Lower leg skin (tissue), 3 donors: ENCODE results near the gene FOSL2.

Experiments used
- CTCF ChIP-seq, 3 donors: fragments of 450-650 bp; IDR thresholded peaks; one replicate each; pipeline ENCODE4 v1.5.1; 2016; ENCODE audit warnings: antibody characterized with exemption in 3 of 3, mild to moderate bottlenecking in 3 of 3, moderate library complexity in 2 of 3
- POLR2A ChIP-seq, 2 donors: fragments of 450-650 bp; IDR thresholded peaks; one replicate each; pipeline ENCODE4 v1.6.1; 2016 to 2017; ENCODE audit warnings: antibody characterized with exemption in 2 of 2, mild to moderate bottlenecking in 1 of 2, moderate library complexity in 1 of 2

GRCh38 chr2:28435241-28435640, 42.6 kb downstream of the FOSL2 start:
- TF ChIP-seq CTCF (IDR thresholded peaks at IDR 0.05) (no peak), POLR2A (IDR thresholded peaks at IDR 0.05) (no peak)
